H1 (cell line): ENCODE measurements around the gene HHAT. TPM values are rescaled to one million over a fixed set of nuclear protein-coding genes. Genes with fewer than 3 reads are reported as not detected.

Source experiments
- CTCF ChIA-PET: fragments of 300-600 bp; sonication (Branson Sonifier 250); formaldehyde crosslinking; loops from one replicate; lab custom pipeline; 2021; ENCODE audit not compliant: partially characterized antibody; lab: Charles Lee
- POLR2A ChIA-PET: fragments of 300-600 bp; sonication (Branson Sonifier 250); formaldehyde crosslinking; loops from one replicate; lab custom pipeline; 2021; ENCODE audit warnings: inconsistent platforms; ENCODE audit not compliant: partially characterized antibody; lab: Charles Lee
- DNase-seq, 2 experiments: peaks; one replicate each; pipeline versions ENCODE4 v3.0.0 to v3.0.0-alpha.2; 2010 to 2022; ENCODE audit warnings: low spot score in 2 of 2, low read depth in 1 of 2, mixed read lengths in 1 of 2
- FAIRE-seq: peaks from 2 replicates; lab custom pipeline; 2011; peaks lifted over from hg19 to GRCh38; lab: Jason Lieb, UNC
- H2AFZ ChIP-seq: 2 replicates; pipeline ENCODE4 v1.8.1; 2012; ENCODE audit warnings: low read length, inconsistent platforms
- H2AK5ac ChIP-seq: 2 replicates; pipeline ENCODE4 v1.6.1; 2013; ENCODE audit warnings: low read depth, low read length
- H2BK120ac ChIP-seq: replicated peaks from 2 replicates; pipeline ENCODE3; 2013; ENCODE audit warnings: low read depth, low read length, inconsistent platforms
- H2BK12ac ChIP-seq: 2 replicates; pipeline ENCODE4 v1.6.1; 2013; ENCODE audit warnings: low read depth, low read length
- H2BK15ac ChIP-seq: 2 replicates; pipeline ENCODE4 v1.6.1; 2013; ENCODE audit warnings: low read length
- H2BK20ac ChIP-seq: 2 replicates; pipeline ENCODE4 v1.6.1; 2013; ENCODE audit warnings: low read length
- H2BK5ac ChIP-seq: 2 replicates; pipeline ENCODE4 v1.6.1; 2013; ENCODE audit warnings: low read depth, low read length
- H3K14ac ChIP-seq: 2 replicates; pipeline ENCODE4 v1.6.1; 2013; ENCODE audit warnings: inconsistent platforms; ENCODE audit not compliant: insufficient read length
- H3K18ac ChIP-seq: 2 replicates; pipeline ENCODE4 v1.6.1; 2013; ENCODE audit warnings: low read length; ENCODE audit errors: extremely low read depth
- H3K23ac ChIP-seq: 2 replicates; pipeline ENCODE4 v1.6.1; 2013; ENCODE audit warnings: inconsistent platforms; ENCODE audit not compliant: insufficient read length
- H3K23me2 ChIP-seq: 2 replicates; pipeline ENCODE4 v1.6.1; 2013; ENCODE audit warnings: low read depth, low read length
- H3K27ac ChIP-seq: 2 replicates; pipeline ENCODE4 v1.6.1; 2011; ENCODE audit warnings: low read depth, low read length, inconsistent platforms
- H3K27me3 ChIP-seq, 4 experiments: replicated peaks in 1 of 4; 1 replicate in 1 of 4; 2 replicates in 3 of 4; pipeline versions ENCODE4 v1.6.1 to v1.8.1; 2011 to 2013; ENCODE audit warnings: low read length in 3 of 4, mild to moderate bottlenecking in 3 of 4, inconsistent platforms in 2 of 4, mixed read lengths in 2 of 4, moderate library complexity in 1 of 4; ENCODE audit not compliant: control insufficient read depth in 3 of 4, insufficient read depth in 3 of 4; ENCODE audit errors: extremely low read depth in 1 of 4
- H3K36me3 ChIP-seq, 4 experiments: 2 replicates each; pipeline versions ENCODE4 v1.6.1 to v1.8.1; 2011 to 2013; ENCODE audit warnings: mild to moderate bottlenecking in 4 of 4, low read length in 3 of 4, moderate library complexity in 2 of 4, control low read depth in 1 of 4, inconsistent platforms in 1 of 4; ENCODE audit not compliant: insufficient read depth in 4 of 4, control insufficient read depth in 2 of 4
- H3K4ac ChIP-seq: replicated peaks from 2 replicates; pipeline ENCODE3; 2013; ENCODE audit warnings: low read length, low read depth, mixed read lengths, inconsistent platforms; ENCODE audit not compliant: insufficient read length
- H3K4me1 ChIP-seq, 4 experiments: replicated peaks in 1 of 4; 1 replicate in 1 of 4; 2 replicates in 3 of 4; pipeline versions ENCODE4 v1.6.1 to v1.8.1; 2011 to 2013; ENCODE audit warnings: low read length in 3 of 4, inconsistent platforms in 2 of 4, mixed read lengths in 1 of 4; ENCODE audit not compliant: insufficient read depth in 4 of 4, control insufficient read depth in 3 of 4
- H3K4me2 ChIP-seq, 2 experiments: 2 replicates each; pipeline versions ENCODE4 v1.6.1 to v1.8.1; 2011 to 2013; ENCODE audit warnings: low read depth in 2 of 2, low read length in 2 of 2, control low read depth in 1 of 2, inconsistent platforms in 1 of 2, mild to moderate bottlenecking in 1 of 2; ENCODE audit not compliant: insufficient read depth in 1 of 2
- H3K4me3 ChIP-seq, 4 experiments: fragments of 200-600, 300-600 bp in 1 of 4; sonication (generic), shearing (Covaris generic), sonication (Bioruptor Twin) in 1 of 4; 2 replicates each; pipeline versions ENCODE4 v1.5.1 to v1.8.1; 2011 to 2016; ENCODE audit warnings: low read length in 4 of 4, low read depth in 3 of 4, control low read depth in 2 of 4, inconsistent platforms in 2 of 4, mild to moderate bottlenecking in 2 of 4, mixed read lengths in 1 of 4, moderate library complexity in 1 of 4; ENCODE audit not compliant: insufficient read depth in 2 of 4; ENCODE audit errors: extremely low read depth in 1 of 4
- H3K56ac ChIP-seq: replicated peaks from 2 replicates; pipeline ENCODE3; 2013; ENCODE audit warnings: low read depth, mild to moderate bottlenecking, mixed read lengths, low read length, inconsistent platforms; ENCODE audit not compliant: insufficient read length
- H3K79me1 ChIP-seq: 2 replicates; pipeline ENCODE4 v1.6.1; 2013; ENCODE audit warnings: low read depth, low read length, control low read depth
- H3K79me2 ChIP-seq, 2 experiments: 2 replicates each; pipeline versions ENCODE4 v1.6.1 to v1.8.1; 2012 to 2013; ENCODE audit warnings: low read length in 2 of 2, mild to moderate bottlenecking in 2 of 2, inconsistent platforms in 1 of 2; ENCODE audit not compliant: insufficient read depth in 2 of 2, control insufficient read depth in 1 of 2
- H3K9ac ChIP-seq, 4 experiments: replicated peaks in 1 of 4; 1 replicate in 1 of 4; 2 replicates in 3 of 4; pipeline versions ENCODE4 v1.6.1 to v1.8.1; 2011 to 2013; ENCODE audit warnings: low read depth in 3 of 4, low read length in 3 of 4, control low read depth in 2 of 4, mild to moderate bottlenecking in 2 of 4, moderate library complexity in 2 of 4, inconsistent platforms in 1 of 4; ENCODE audit errors: extremely low read depth in 1 of 4
- H3K9me3 ChIP-seq, 2 experiments: 2 replicates each; pipeline versions ENCODE4 v1.6.1 to v1.8.1; 2012 to 2013; ENCODE audit warnings: mild to moderate bottlenecking in 2 of 2, moderate library complexity in 2 of 2, control low read depth in 1 of 2, inconsistent platforms in 1 of 2, low read depth in 1 of 2, low read length in 1 of 2, mixed read lengths in 1 of 2; ENCODE audit not compliant: insufficient read depth in 2 of 2
- H4K20me1 ChIP-seq, 2 experiments: replicated peaks in 1 of 2; 2 replicates each; pipeline versions ENCODE3 to v1.8.1; 2011 to 2013; ENCODE audit warnings: inconsistent platforms in 2 of 2, low read length in 2 of 2, mild to moderate bottlenecking in 1 of 2; ENCODE audit not compliant: insufficient read depth in 2 of 2, control insufficient read depth in 1 of 2
- H4K5ac ChIP-seq: 2 replicates; pipeline ENCODE4 v1.6.1; 2013; ENCODE audit warnings: low read length, low read depth, mixed read lengths, inconsistent platforms; ENCODE audit not compliant: insufficient read length
- H4K8ac ChIP-seq: 2 replicates; pipeline ENCODE4 v1.8.0; 2013; ENCODE audit warnings: mild to moderate bottlenecking, moderate library complexity, low read length, inconsistent platforms; ENCODE audit not compliant: insufficient read depth; ENCODE audit errors: extremely low read depth
- H4K91ac ChIP-seq: replicated peaks from 2 replicates; pipeline ENCODE3; 2013; ENCODE audit warnings: low read length, mixed read lengths, inconsistent platforms; ENCODE audit not compliant: insufficient read length
- MAFK ChIP-seq: IDR thresholded peaks from 2 replicates; pipeline ENCODE4 v1.6.1; 2012; ENCODE audit warnings: low read depth, mild to moderate bottlenecking, improper control_type of control experiment, low read length
- POU5F1 ChIP-seq: IDR thresholded peaks from 2 replicates; pipeline ENCODE4 v1.6.1; 2011; ENCODE audit warnings: low read depth, mild to moderate bottlenecking, low read length, moderate library complexity
- SIX5 ChIP-seq: IDR thresholded peaks from 2 replicates; pipeline ENCODE4 v1.6.1; 2011; ENCODE audit warnings: mild to moderate bottlenecking, low read depth, low read length
- SP1 ChIP-seq: IDR thresholded peaks from 2 replicates; pipeline ENCODE4 v1.6.1; 2011; ENCODE audit warnings: low read depth, low read length
- WGBS, 2 experiments: shearing (Covaris generic) in 1 of 2; methylation state at CpG; one replicate each; pipeline versions ENCODE4 v1.1.6 to v1.1.7; 2013 to 2015; ENCODE audit warnings: low lambda C conversion rate in 2 of 2, mixed read lengths in 2 of 2, inconsistent platforms in 1 of 2, low coverage in 1 of 2, missing lambda C conversion rate in 1 of 2; ENCODE audit not compliant: insufficient replicate concordance in 2 of 2, insufficient coverage in 1 of 2, insufficient read length in 1 of 2; ENCODE audit errors: extremely low coverage in 1 of 2, missing lambda C conversion rate in 1 of 2; 5-methylcytosine and 5-hydroxymethylcytosine counted together
- polyA plus RNA-seq, 7 experiments: library from polyadenylated mRNA; depleted of rRNA in 3 of 7; stranded (reverse) in 5 of 7; unstranded in 2 of 7; fragments of >200 nt in 5 of 7; fragments of 200-250 nt in 2 of 7; gene quantifications; 1 replicate in 5 of 7; 2 replicates in 1 of 7; 4 replicates in 1 of 7; pipeline versions ENCODE4 v1.2.1 to v1.2.3, GENCODE V29; 2011 to 2013; ENCODE audit warnings: missing spikeins in 2 of 7, mixed read lengths in 2 of 7
- total RNA-seq: library from RNA; stranded (reverse); fragmentation: NEBNext Ultra II Directional; extraction: Animal tissue kit (Norgen Biotek cat#: 25700); gene quantifications from 2 replicates; pipeline ENCODE4 v1.2.1, GENCODE V29; 2021

HHAT gene
- total and polyA plus RNA-seq, 2 of the 8 experiments (the other 6 are each of a cell fraction or from before 2014, with no cell fraction given) = 0.15 to 0.51 TPM

- no peaks in the 10 kb centered on the region for H3K27me3 ChIP-seq
- no peak overlapping the region for H2BK12ac ChIP-seq
- H3K36me3 ChIP-seq = no peaks in the 10 kb centered on the region
- no peak overlapping the region for H3K56ac ChIP-seq
- H2BK20ac ChIP-seq = no peak overlapping the region
- ChIA-PET POLR2A (no interaction called here), CTCF (interaction anchor here (0.7 to 1.9 kb wide), 3 partner anchors 11 to 445 kb away, joined by 3 to 6 read pairs (median 3); partner anchors contain the start of gene KCNH1)
- no peak overlapping the region for H2BK120ac ChIP-seq
- no peak overlapping the region for H3K23ac ChIP-seq
- no peak overlapping the region for H2AK5ac ChIP-seq
- no peak overlapping the region for H3K4me3 ChIP-seq
- no peak overlapping the region for H4K5ac ChIP-seq
- DNase-seq (no peak), FAIRE-seq (no peak)
- H4K8ac ChIP-seq = no peak overlapping the region
- H4K20me1 ChIP-seq = no peaks in the 10 kb centered on the region
- no peaks in the 10 kb centered on the region for H3K79me2 ChIP-seq
- 93% methylated on average over 5 of the region's 5 CpGs; no CpG with 5 or more reads in 1 of the 2 experiments for WGBS, 2 experiments
- H3K9me3 ChIP-seq = no peaks in the 10 kb centered on the region
- no peak overlapping the region for H4K91ac ChIP-seq
- no peaks in the 10 kb centered on the region for H3K23me2 ChIP-seq
- H3K79me1 ChIP-seq = no peaks in the 10 kb centered on the region
- H3K4me1 ChIP-seq = no peaks in the 10 kb centered on the region
- no peak overlapping the region for H3K18ac ChIP-seq
- no peak overlapping the region for H3K14ac ChIP-seq
- no peak overlapping the region for H3K27ac ChIP-seq
- H2BK15ac ChIP-seq = no peak overlapping the region
- no peak overlapping the region for H3K4me2 ChIP-seq
- no peak overlapping the region for H2AFZ ChIP-seq
- no peak overlapping the region for H3K9ac ChIP-seq
- H2BK5ac ChIP-seq = no peak overlapping the region
- H3K4ac ChIP-seq = no peak overlapping the region
- TF ChIP-seq POU5F1 = no peak
- no peak for TF ChIP-seq SIX5
- TF ChIP-seq MAFK = no peak
- TF ChIP-seq SP1 = no peak
Measured at GRCh38 chr1:210690236-210690635, 361.5 kb downstream of the HHAT start.
